Left lung (tissue), 14 donors: ENCODE results near the gene NFASC. TPM values are rescaled to one million over a fixed set of nuclear protein-coding genes. Genes with fewer than 3 reads are reported as not detected.

Experiments
- ATAC-seq: fragments of 200-7000 bp; cut with Tn5 transposase; one replicate; pipeline ENCODE4 v1.9.1; 2020; ENCODE audit warnings: moderate library complexity
- DNase-seq, 4 donors: peaks; one replicate each; pipeline ENCODE4 v3.0.0-alpha.2; 2013 to 2020
- H3K27ac ChIP-seq, 2 donors: fragments of 200-600 bp; sonication (generic) in 1 of 2; one replicate each; pipeline versions ENCODE4 v1.5.0 to v1.8.0; 2020 to 2021
- H3K27me3 ChIP-seq, 2 donors: fragments of 200-600 bp; sonication (generic) in 1 of 2; one replicate each; pipeline versions ENCODE4 v1.5.0 to v1.8.0; 2020 to 2021
- H3K36me3 ChIP-seq, 2 donors: fragments of 200-600 bp; sonication (generic) in 1 of 2; one replicate each; pipeline versions ENCODE4 v1.5.0 to v1.8.0; 2020 to 2021
- H3K4me1 ChIP-seq, 2 donors: fragments of 200-600 bp; one replicate each; pipeline ENCODE4 v1.8.0; 2021
- H3K4me3 ChIP-seq, 2 donors: fragments of 200-600 bp; sonication (generic) in 1 of 2; one replicate each; pipeline versions ENCODE4 v1.5.0 to v1.8.0; 2020 to 2021; ENCODE audit warnings: mild to moderate bottlenecking in 1 of 2
- H3K9me3 ChIP-seq, 2 donors: fragments of 200-600 bp; sonication (generic) in 1 of 2; one replicate each; pipeline versions ENCODE4 v1.5.0 to v1.8.0; 2020 to 2021
- intact Hi-C, 2 donors: fragments of 100-400 bp; cut with DNase I; formaldehyde crosslinking; loops; one replicate each; pipeline versions ENCODE4 v1.11.2 to v1.14.2; 2022
- long read RNA-seq, 12 donors: library from polyadenylated mRNA in 2 of 12; unstranded in 2 of 12; transcript quantifications; one replicate each; pipeline ENCODE4 v2.0.0 and lab custom pipeline, GENCODE V29; 2019 to 2026
- polyA plus RNA-seq, 6 donors: library from polyadenylated mRNA; unstranded; fragments of 120-200 nt; gene quantifications; one replicate each; pipeline ENCODE4 v1.2.1, GENCODE V29; 2013; ENCODE audit not compliant: insufficient read length in 6 of 6
- total RNA-seq, 2 donors: library from RNA; stranded (reverse); fragmentation: NEBNext Ultra II Directional; extraction: Animal tissue kit (Norgen Biotek cat#: 25700); gene quantifications; one replicate each; pipeline ENCODE4 v1.2.1, GENCODE V29; 2021
- TF ChIP-seq, protein P1 (sequence below), 2 donors: fragments of 200-600 bp; sonication (generic) in 1 of 2; IDR thresholded peaks; one replicate each; pipeline versions ENCODE4 v1.5.0 to v1.8.0; 2021; ENCODE audit warnings: antibody characterized with exemption in 2 of 2
- donor health status: DM: no; HTN: yes; CAD: no.
- donor health status: DM: no; HTN: no; CAD: no.

The NFASC gene
- 10 to 100 TPM in 1 of 2 donors, 1 to 10 TPM in 1; 6.6 to 11.5 TPM for total RNA-seq
- polyA plus RNA-seq, result 1 to 10 TPM; 1.2 to 2.3 (median 1.8) TPM
- long read RNA-seq, donor 1, result 0 reads
- long read RNA-seq, donor 2, result 0 reads
- long read RNA-seq, donor 3, result 0 reads
- long read RNA-seq, donor 4, result 0 reads
- long read RNA-seq, donor 5, result 0 reads
- long read RNA-seq, donor 6, result 0 reads
- long read RNA-seq, donor 7, result 0 reads
- long read RNA-seq, donor 8, result 0 reads
- long read RNA-seq, donor 9, result 0 reads
- long read RNA-seq, donor 10, result 0 reads
- long read RNA-seq, donor 11, full-length matches to known transcripts, result 9 of 174 reads
- long read RNA-seq, donor 11, partial matches to known transcripts, result 159 of 174 reads
- long read RNA-seq, donor 11, other reads (novel, unspliced or antisense), result 6 of 174 reads
- long read RNA-seq, donor 12, result 0 reads

GRCh38 chr1:204870160-204870912 lies at the start of gene NFASC:
NFASC (plus strand) TSS chr1:204870862; CDS start chr1:204944316, 73,454 bp downstream.
- no peak for ATAC-seq
- Histone ChIP-seq H3K4me3 (no peak within 1 kb of the TSS), H3K4me1 (no peaks in the 10 kb centered on the region), H3K27me3 (peaks cover 0 to 7% of the 10 kb centered on the region in 2 donors), H3K9me3 (no peaks in the 10 kb centered on the region), H3K27ac (no peak within 1 kb of the TSS), H3K36me3 (no peaks in the 10 kb centered on the region)
- no peak for DNase-seq
- intact Hi-C loops, result no loop called here
- TF ChIP-seq, protein P1, sequence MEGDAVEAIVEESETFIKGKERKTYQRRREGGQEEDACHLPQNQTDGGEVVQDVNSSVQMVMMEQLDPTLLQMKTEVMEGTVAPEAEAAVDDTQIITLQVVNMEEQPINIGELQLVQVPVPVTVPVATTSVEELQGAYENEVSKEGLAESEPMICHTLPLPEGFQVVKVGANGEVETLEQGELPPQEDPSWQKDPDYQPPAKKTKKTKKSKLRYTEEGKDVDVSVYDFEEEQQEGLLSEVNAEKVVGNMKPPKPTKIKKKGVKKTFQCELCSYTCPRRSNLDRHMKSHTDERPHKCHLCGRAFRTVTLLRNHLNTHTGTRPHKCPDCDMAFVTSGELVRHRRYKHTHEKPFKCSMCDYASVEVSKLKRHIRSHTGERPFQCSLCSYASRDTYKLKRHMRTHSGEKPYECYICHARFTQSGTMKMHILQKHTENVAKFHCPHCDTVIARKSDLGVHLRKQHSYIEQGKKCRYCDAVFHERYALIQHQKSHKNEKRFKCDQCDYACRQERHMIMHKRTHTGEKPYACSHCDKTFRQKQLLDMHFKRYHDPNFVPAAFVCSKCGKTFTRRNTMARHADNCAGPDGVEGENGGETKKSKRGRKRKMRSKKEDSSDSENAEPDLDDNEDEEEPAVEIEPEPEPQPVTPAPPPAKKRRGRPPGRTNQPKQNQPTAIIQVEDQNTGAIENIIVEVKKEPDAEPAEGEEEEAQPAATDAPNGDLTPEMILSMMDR (IDR thresholded peaks at IDR 0.05), result no peak

DNA sequence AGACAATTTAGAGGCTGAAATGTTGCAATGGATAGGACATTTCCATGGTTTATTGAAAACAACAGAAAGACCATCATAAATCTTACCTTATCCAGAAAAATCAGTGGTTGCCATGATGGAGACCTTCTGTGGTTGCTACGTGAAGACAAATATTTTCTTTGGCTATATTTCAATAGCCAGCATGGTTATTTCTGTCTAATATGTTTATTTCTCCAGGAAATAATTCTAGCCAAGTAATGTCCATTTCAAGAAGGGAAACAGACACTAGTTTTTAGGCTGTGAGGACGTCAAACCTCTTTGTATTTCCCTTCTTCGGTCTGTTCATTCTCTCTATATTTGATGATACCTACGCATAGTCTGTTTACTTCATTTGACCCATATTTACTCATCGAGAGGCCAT lies 49.2 kb upstream of the NFASC start:
- DNase-seq, result no peak
- H3K27ac ChIP-seq, result no peak overlapping the region
- TF ChIP-seq, protein P1 (IDR thresholded peaks at IDR 0.05), result no peak

GRCh38 chr1:204821924-204822323 lies 48.7 kb upstream of the NFASC start:
- Histone ChIP-seq H3K4me1 (no peaks in the 10 kb centered on the region), H3K4me3 (no peak overlapping the region), H3K36me3 (no peaks in the 10 kb centered on the region), H3K27me3 (peaks cover 0 to 9% of the 10 kb centered on the region in 2 donors), H3K9me3 (no peaks in the 10 kb centered on the region), H3K27ac (no peak overlapping the region)
- ATAC-seq (no peak), DNase-seq (no peak)
- TF ChIP-seq, protein P1 (IDR thresholded peaks at IDR 0.05), result no peak
- intact Hi-C loops, result no loop called here

More for the DNA sequence above, 49.2 kb upstream of the NFASC start:
- no peaks in the 10 kb centered on the region for H3K36me3 ChIP-seq
- no peak overlapping the region for H3K4me3 ChIP-seq
- no peaks in the 10 kb centered on the region for H3K9me3 ChIP-seq
- no peaks in the 10 kb centered on the region for H3K4me1 ChIP-seq
- no peak for ATAC-seq
- H3K27me3 ChIP-seq, result peaks cover 0 to 6% of the 10 kb centered on the region in 2 donors
- intact Hi-C loops, result no loop called here

DNA sequence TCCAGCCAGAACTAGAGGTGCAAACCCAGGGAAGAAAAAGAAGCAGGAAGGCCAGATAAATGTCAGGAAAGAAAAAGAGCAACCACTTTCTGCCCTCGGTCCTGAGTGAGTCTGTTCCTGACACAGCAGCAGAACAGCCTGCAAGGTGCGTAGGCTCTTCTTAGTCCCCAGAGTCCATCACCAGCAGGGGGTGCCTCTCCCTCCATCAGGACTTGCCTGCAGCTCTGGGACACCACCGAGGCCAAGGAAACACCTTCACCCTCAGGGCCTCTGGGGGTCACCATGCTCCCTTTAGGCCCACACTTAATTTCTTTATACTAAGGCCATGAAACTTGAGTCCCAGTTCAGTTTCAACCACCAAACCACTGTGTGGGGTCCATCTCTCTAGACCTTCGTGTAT lies 43.7 kb upstream of the NFASC start:
- ATAC-seq, result no peak
- H3K9me3 ChIP-seq, result no peaks in the 10 kb centered on the region
- peaks cover 0 to 11% of the 10 kb centered on the region in 2 donors for H3K4me1 ChIP-seq
- H3K27me3 ChIP-seq, result peaks cover 3 to 49% of the 10 kb centered on the region in 2 donors
- no peak overlapping the region for H3K4me3 ChIP-seq
- H3K27ac ChIP-seq, result no peak overlapping the region
- DNase-seq, result no peak
- H3K36me3 ChIP-seq, result no peaks in the 10 kb centered on the region
- intact Hi-C loops, result no loop called here
- TF ChIP-seq, protein P1 (IDR thresholded peaks at IDR 0.05), result no peak

GRCh38 chr1:204828352-204828850 lies 42.3 kb upstream of the NFASC start:
- intact Hi-C loops, result no loop called here
- Histone ChIP-seq H3K9me3 (no peaks in the 10 kb centered on the region), H3K4me1 (peaks cover 0 to 11% of the 10 kb centered on the region in 2 donors), H3K36me3 (no peaks in the 10 kb centered on the region), H3K4me3 (peak overlapping the region; percentile 7 to 25), H3K27me3 (peaks cover 3 to 49% of the 10 kb centered on the region in 2 donors), H3K27ac (no peak overlapping the region)
- TF ChIP-seq, protein P1 (IDR thresholded peaks at IDR 0.05), result no peak
- ATAC-seq (peak; percentile 90), DNase-seq (peak in 2 of 4 donors; percentile 37 to 81)
